ENCODE data around the gene FRY. TPM values are rescaled to one million over a fixed set of nuclear protein-coding genes. Genes with fewer than 3 reads are reported as not detected.
"Not testable (repeated sequence)": the region's sequence is repeated elsewhere in the genome, so short reads cannot be mapped to it uniquely, and the experiment has no call there.

Gene FRY
- total and polyA plus RNA-seq, 10 donors, result 0.80 to 30.0 (median 23.5) TPM

DNA sequence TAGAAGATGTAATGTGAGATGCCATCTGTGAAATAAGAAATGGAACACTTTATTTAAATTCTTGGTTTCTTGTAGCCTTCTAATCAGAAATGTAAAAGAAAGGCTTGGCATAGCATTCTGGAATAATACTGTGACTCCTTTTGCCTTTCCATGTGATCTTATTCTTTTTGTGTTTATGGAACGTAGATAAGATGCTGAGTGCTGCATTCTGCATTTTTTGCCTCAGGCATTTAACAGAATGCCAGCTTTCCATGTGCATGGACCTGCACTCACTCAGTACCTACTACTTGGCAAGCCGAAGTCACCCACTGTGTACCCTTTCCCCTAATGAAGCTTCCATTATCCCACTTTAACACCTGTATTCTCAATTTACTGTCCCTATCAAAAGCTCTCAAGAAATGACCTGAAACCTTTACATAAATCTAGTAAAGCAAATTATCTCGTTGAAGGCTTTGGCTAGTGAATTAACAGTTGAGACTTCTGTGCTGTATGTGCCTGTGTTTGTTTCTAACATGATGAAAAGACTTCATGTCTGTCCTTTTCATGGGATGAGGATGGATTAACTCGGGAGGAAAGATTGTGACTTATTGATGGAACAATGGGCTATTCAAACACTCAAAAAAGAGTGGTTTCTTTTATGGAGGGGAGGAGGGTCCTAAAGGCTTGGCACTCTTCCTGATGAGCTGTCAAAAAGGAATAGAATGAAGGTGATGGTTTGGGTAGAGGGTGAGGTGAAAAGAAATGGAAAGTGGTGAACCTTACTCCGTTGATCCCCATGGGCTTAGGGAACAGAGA, 44.7 kb upstream of the FRY start:
- DNase-seq, result no peak
- intact Hi-C loops (cut with DNase I; ENCODE audit: low total_unique reads), result no loop called here

DNA sequence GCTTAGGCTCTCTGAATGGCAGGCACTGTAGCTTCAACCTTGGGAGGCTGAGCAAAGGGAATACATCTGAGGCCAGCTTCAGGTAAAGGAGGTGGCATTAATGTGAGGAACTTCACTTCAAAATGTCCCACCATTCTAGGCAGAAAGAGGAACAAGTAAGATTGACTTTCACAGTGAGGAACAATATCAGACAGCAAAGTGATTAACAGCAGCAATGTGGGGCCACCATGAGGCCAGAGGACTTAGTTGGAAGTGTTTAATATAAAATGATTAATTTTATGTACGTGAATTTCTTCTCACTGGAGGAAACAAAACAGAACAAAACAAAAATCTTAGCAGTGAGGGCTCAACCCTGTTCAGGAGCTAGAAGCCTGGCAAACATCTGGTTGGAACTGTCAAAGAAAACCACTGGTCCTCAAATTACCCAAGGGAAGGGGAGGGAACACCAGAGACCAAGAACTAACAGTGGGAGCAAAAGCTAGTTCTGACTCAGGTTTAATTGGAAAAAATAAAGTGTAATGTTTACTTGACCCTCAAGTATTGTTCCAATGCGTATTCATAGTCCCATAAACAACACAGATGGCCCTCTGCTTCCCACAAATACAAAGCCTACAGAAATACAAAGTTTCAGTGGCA, 43.9 kb upstream of the FRY start:
- Histone ChIP-seq H3K4me1 (no peaks in the 10 kb centered on the region), H3K27me3 (replicated peaks in 1 of 7) (no peaks in the 10 kb centered on the region), H3K36me3 (no peaks in the 10 kb centered on the region), H3K4me3 (no peak overlapping the region), H3K27ac (no peak overlapping the region), H3K9me3 (peaks cover 0 to 7% (median 0%) of the 10 kb centered on the region in 8 donors)
- no peak for TF ChIP-seq POLR2A (IDR thresholded peaks at IDR 0.05)
- no peak for TF ChIP-seq POLR2AphosphoS5 (IDR thresholded peaks at IDR 0.05)
- TF ChIP-seq, protein P1, sequence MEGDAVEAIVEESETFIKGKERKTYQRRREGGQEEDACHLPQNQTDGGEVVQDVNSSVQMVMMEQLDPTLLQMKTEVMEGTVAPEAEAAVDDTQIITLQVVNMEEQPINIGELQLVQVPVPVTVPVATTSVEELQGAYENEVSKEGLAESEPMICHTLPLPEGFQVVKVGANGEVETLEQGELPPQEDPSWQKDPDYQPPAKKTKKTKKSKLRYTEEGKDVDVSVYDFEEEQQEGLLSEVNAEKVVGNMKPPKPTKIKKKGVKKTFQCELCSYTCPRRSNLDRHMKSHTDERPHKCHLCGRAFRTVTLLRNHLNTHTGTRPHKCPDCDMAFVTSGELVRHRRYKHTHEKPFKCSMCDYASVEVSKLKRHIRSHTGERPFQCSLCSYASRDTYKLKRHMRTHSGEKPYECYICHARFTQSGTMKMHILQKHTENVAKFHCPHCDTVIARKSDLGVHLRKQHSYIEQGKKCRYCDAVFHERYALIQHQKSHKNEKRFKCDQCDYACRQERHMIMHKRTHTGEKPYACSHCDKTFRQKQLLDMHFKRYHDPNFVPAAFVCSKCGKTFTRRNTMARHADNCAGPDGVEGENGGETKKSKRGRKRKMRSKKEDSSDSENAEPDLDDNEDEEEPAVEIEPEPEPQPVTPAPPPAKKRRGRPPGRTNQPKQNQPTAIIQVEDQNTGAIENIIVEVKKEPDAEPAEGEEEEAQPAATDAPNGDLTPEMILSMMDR (IDR thresholded peaks at IDR 0.05 in 8 of 11, conservative IDR thresholded peaks at IDR 0.05 in 3 of 11), result no peak
- DNase-seq, result no peak
- WGBS, 5 donors, result 51 to 72% (median 56%) methylated on average over 2 of the region's 2 CpGs
- intact Hi-C loops (cut with DNase I; ENCODE audit: low total_unique reads), result no loop called here

More for the DNA sequence above, 44.7 kb upstream of the FRY start:
- Histone ChIP-seq H3K36me3 (no peaks in the 10 kb centered on the region), H3K27ac (no peak overlapping the region), H3K4me3 (no peak overlapping the region), H3K9me3 (peaks cover 0 to 7% (median 0%) of the 10 kb centered on the region in 8 donors), H3K4me1 (no peaks in the 10 kb centered on the region), H3K27me3 (replicated peaks in 1 of 7) (no peaks in the 10 kb centered on the region)
- TF ChIP-seq POLR2A (IDR thresholded peaks at IDR 0.05), result no peak
- TF ChIP-seq POLR2AphosphoS5 (IDR thresholded peaks at IDR 0.05), result no peak
- TF ChIP-seq, protein P1 (IDR thresholded peaks at IDR 0.05 in 8 of 11, conservative IDR thresholded peaks at IDR 0.05 in 3 of 11), result no peak
- WGBS, 5 donors, result 68 to 74% (median 71%) methylated on average over 5 of the region's 5 CpGs

DNA sequence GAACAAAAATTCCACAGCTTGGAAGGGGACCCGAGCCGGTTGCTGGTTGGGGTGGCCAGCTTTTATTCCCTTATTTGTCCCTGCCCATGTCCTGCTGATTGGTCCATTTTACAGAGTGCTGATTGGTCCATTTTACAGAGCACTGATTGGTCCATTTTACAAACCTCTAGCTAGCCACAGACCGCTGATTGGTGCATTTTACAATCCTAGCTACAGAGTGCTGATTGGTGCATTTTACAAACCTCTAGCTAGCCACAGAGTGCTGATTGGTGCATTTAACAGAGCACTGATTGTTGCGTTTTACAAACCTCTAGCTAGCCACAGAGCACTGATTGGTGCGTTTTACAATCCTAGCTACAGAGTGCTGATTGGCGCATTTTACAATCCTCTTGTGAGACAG, 37.2 kb upstream of the FRY start:
- 88 to 98% (median 97%) methylated on average over 6 of the region's 6 CpGs for WGBS, 5 donors
- H3K36me3 ChIP-seq; H3K4me3 ChIP-seq; H3K27ac ChIP-seq; H3K27me3 ChIP-seq (replicated peaks in 1 of 7); intact Hi-C loops (cut with DNase I; ENCODE audit: low total_unique reads); DNase-seq: not testable (repeated sequence)
- Histone ChIP-seq H3K9me3 (peaks cover 0 to 14% (median 2%) of the 10 kb centered on the region in 8 donors), H3K4me1 (peaks cover 0 to 12% (median 3%) of the 10 kb centered on the region in 6 donors)

DNA sequence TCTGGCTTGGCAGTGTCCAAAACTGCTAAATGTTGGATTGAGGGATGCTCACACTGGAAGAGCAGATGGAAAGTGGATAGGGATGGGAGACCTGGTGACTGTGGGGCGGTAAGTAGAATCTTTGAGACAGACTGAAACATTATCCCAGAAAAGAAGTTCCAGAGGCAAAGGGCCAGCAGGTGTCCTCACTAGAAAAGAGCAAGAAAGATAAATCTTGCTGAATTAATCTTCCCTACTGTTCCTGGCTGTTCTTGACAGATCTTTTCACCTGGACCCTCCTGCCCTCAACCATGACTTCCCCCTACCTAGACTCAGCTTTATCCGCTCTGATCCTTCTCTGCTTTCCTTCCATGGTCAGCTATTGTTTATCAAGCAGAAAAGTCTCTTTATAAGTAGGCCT, 35.0 kb upstream of the FRY start:
- H3K4me1 ChIP-seq, result peaks cover 0 to 18% (median 8%) of the 10 kb centered on the region in 6 donors
- no peaks in the 10 kb centered on the region for H3K36me3 ChIP-seq
- no peak overlapping the region for H3K4me3 ChIP-seq
- TF ChIP-seq POLR2AphosphoS5 (IDR thresholded peaks at IDR 0.05), result no peak
- TF ChIP-seq, protein P1 (IDR thresholded peaks at IDR 0.05 in 8 of 11, conservative IDR thresholded peaks at IDR 0.05 in 3 of 11), result no peak
- no peak for TF ChIP-seq POLR2A (IDR thresholded peaks at IDR 0.05)
- peaks cover 0 to 9% (median 2%) of the 10 kb centered on the region in 8 donors for H3K9me3 ChIP-seq
- H3K27ac ChIP-seq, result no peak overlapping the region
- H3K27me3 ChIP-seq (replicated peaks in 1 of 7), result no peaks in the 10 kb centered on the region
- 47 to 96% (median 50%) methylated on average over 2 of the region's 2 CpGs for WGBS, 5 donors
- intact Hi-C loops (cut with DNase I; ENCODE audit: low total_unique reads), result no loop called here
- no peak for DNase-seq
